HG02884 (cell line): ENCODE results near the gene COL27A1.

ENCODE experiments used
- ATAC-seq: cut with Tn5 transposase; IDR thresholded peaks from one replicate; pipeline ENCODE4 v1.9.1; 2021; ENCODE audit warnings: mild to moderate bottlenecking, moderate library complexity; ENCODE audit not compliant: unreplicated experiment

The COL27A1 gene

DNA sequence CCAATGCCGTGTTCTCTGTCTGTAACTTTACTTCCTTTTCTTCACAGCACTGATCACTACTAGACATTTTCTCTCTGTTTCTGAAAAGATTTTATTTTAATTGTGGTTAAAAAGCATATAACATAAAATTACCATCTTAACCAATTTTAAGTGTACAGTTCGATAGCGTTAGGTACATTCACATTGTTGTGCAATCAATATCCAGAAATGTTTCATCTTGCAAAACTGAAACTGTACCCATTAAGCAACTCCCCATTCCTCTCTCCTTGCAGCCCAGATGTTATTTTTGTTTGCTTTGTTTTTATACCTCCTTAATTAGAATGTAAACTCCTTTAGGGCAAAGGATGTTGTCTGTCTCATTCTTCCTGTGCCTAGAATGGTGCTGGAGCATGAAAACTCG is 47.5 kb downstream of the COL27A1 start:
- no peak for ATAC-seq

DNA sequence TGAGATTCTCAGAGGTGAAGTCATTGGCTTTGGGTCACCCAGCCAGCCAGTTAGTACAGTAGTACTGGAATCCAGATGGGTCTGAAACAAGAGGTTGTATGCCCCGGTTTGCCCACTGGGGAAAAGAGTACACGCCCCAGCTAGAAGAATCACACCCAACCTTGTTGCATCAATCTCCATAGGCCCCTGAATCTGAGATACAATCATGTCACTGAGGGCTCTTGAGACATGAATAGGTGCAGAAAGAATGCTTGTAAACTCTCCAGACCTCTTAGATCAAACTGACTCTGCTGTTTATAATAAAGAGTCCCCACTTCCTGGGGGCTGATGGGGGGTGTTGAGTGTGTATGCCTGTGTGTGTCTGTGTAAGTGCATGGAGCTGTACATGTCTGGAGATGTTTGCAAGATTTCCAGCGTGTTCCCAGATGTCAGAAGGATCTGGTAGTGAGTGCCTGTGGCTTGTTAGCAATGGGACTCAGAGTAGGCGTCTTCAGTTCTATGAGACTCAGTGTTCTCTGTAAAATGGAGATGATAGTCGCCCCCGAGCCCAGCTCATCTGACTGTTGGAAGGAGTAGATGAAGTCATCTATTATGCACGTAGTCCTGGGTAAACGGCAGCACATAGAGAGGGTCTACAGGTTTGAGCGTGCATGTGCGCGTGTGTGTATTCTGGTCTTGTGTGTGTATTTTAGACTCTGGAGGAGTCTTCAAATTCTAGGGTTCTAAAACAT is 48.2 kb downstream of the COL27A1 start:
- no peak for ATAC-seq

- ATAC-seq, result no peak
Measured at GRCh38 chr9:114204265-114204664, 48.9 kb downstream of the COL27A1 start.

DNA sequence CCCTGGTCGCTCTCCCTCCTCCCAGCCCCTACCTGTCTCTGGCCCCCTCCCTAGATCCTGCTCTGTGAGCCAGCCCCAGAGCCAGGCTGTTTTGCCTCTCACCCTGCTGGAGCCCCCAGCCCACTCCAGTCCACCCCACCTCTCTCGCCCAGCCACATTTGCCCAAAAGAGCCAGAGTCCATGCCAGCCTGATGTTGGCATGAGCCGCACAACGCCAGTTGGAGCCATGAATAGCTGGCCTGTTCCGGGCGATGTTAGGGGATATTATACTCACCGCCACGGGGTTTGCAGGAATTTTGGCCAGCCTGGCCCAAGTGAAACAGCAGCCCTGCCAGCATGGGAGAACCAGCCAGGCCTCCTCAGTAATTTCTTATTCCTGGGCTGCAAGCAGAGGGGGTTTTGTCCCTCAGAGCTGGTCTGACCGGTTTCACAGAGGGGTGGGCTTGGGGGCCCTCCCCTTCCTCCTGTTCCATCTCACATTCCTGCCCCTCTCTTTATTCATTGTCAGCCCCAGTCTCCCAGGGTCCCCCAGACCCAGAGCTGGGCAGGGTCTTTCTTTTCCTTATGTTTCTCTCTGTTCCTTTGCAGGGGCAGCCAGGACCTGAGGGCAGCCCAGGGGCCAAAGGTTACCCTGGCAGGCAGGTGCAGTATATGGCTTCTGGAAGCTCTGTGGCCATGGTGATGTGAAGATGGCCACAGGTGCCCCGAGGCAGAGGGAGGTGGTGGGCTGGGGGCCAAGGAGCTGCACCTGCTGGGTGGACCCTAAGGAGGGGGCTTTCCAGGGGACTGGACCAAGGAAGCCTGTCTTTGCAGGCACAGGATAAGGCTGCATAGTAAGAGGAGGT is 50.1 kb downstream of the COL27A1 start:
- ATAC-seq, result no peak

DNA sequence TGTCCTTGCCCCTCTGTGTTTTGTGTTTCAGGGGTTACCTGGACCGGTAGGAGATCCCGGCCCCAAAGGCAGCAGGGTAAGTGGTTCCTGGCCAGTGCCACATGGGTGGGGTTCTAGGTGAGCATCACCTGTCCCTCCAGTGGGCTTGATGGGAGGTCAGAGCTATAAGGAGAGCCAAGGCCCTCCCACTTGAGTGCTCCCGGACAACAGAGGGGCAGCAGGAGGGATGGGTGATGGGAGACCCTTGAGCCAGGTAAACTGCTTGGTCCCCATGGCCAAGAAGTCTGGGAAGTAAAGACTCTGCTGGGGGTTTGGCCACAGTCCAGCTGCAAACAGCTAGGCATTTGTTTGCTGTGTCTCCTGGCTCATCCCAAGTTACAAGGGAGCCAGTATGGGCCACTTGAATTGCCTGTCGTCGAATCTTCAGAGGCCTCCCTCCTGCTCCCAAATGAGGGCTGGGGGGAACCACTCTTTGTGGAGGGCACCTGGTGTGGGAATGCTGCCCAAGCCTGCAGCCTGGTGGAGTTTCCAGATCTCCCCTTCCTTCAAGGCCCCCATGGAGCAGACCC is 51.0 kb downstream of the COL27A1 start:
- no peak for ATAC-seq

- no peak for ATAC-seq
Measured at GRCh38 chr9:114207034-114207810, 51.9 kb downstream of the COL27A1 start.

DNA sequence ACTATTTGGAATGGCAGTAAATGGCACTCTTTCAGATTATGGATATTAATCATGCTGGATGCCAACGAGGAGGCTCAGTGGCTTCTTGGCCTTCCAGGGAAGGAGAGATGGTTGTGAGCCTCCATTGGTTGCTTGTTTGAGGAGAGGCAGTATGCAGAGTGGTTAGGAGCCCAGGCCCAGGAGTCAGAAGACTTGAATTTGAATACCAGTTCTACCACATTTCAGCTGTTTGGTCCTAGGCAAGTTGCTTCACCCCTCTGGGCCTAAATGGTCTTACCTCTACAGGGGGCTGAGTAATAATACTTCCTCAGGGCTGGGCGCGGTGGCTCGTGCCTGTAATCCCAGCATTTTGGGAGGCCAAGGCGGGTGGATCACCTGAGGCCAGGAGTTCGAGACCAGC is 52.5 kb downstream of the COL27A1 start:
- no peak for ATAC-seq

GRCh38 chr9:114209151-114209550 is 53.8 kb downstream of the COL27A1 start:
- no peak for ATAC-seq

DNA sequence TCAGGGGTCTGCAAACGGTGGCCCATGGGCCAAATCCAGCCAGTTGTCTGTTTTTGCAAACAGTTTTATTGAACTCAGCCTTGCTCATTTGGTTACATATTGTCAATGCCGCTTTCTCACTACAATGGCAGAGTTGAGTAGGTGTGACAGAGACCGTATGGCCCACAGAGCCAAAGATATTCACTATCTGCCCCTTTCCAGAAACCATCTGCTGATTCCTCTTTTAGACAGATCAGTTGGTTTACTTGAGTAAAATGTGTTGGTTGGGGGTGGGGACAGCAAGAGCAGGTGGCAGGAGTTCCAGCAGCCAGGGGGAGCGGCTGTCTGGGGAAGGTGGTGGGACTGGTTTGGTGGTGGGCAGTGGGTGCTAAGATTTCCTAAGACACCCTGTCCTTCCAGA is 54.8 kb downstream of the COL27A1 start:
- no peak for ATAC-seq

- no peak for ATAC-seq
Measured at GRCh38 chr9:114210691-114211276, 55.4 kb downstream of the COL27A1 start.

DNA sequence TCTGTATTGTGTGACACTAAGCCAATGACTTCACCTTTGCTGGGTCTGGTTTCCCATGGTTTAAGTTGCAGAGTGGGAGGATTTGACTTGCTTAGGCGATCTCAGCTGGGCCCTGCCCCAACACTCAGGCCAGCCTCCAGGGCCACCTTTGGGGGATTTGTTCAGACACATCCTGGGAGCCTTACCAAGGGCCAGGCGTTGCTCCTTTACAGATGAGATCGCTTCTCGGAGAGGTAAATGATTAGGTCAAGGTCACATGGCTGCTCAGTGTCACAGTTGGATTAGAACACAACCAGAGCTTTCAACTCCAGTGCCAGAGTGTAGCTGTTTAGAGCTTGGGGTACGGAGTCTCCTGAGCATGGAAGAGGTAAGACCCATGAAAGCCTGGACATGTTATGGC is 57.5 kb downstream of the COL27A1 start:
- no peak for ATAC-seq

DNA sequence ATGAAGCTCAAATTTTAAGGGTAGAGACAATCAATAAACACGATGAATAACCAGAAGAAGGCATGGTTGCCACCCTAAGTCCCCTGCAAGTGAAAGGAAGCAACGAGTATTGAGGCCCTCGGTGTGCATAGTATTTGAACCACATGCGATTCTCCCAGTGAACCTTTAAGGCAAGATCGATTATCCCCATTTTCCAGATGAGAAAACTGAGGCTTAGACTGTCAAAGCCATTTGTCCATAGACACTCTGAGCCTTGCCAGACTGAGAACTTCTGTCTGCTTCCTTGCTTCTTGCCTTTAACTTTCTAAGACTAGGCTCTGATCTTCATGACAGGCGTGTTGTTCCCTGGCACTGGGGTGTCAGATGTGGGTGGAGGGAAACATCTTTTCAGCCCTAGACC is 58.2 kb downstream of the COL27A1 start:
- ATAC-seq, result no peak

- no peak for ATAC-seq
Measured at GRCh38 chr9:114214181-114214580, 58.8 kb downstream of the COL27A1 start.

GRCh38 chr9:114214686-114215414 is 59.5 kb downstream of the COL27A1 start:
- no peak for ATAC-seq

GRCh38 chr9:114216081-114216480 is 60.7 kb downstream of the COL27A1 start:
- no peak for ATAC-seq

GRCh38 chr9:114216976-114217375 is 61.6 kb downstream of the COL27A1 start:
- ATAC-seq, result no peak

DNA sequence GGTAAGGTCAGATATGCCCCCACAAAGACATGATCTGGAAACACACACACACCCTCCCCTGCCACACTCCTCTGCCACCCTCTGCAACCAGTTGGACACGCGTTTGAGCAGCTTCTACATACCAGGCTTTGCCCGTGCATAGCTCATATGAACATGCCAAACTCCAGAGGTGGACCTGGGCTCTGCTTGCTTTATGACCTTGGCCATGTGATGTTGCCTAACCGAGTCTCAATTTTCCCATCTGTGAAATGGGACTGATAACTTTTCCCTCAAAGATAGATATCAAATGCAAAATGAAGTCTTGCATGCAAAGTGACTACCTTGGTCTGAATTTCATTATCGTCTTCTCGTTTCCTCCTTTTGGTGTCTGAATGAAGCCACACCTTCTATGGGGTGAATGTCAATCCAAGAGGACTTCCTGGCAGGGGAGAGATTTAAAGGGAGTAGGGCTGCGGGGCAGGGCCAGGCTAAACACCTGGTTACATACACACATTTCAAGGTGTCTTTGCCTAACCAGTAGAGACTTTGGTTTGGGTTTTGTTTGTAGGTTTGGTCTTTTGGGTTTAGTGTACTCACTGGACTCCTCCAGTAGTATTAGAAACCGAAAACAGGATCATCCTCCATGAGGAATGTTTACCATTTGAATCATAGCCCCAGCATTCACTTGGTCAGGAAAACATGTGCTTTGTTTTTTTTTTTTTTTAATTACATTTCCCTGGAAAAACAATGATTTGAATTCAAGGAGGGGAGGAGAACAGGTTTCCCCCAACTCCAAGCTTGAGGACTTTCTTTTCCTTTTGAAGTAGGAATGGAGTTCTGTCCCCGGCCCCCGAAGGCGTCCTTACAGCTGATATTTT is 63.2 kb downstream of the COL27A1 start:
- no peak for ATAC-seq

DNA sequence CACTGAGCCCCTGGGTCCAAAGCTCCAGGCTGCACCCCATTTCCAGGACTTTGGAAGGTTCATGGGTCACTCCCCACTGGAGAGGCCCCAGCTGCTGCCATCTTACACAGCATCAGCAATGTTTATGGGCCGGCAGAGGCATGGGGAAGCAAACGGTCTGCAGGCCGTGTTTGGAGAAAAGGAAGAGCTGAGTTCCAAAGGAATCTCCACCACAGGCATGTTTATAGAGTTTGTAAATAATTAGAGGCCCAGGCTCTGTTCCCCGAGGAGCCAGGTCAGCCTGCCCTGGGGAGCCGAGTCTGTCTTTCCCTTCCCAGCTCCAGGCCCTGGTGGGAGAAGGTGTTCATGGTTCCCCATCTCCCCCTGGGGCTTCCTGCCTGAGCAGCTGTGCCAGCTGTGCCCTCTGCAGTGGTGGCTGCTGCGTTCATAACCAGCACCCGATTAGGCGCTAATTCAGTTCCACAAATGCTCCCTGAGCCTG is 64.8 kb downstream of the COL27A1 start:
- no peak for ATAC-seq
